Stimulated activated naive CD4-positive, alpha-beta T cell (primary cell): ENCODE results near the gene SIAE.

Source experiments
- DNase-seq, 6 experiments: peaks; one replicate each; lab custom pipeline; 2025; lab: John Stamatoyannopoulos, UW

The SIAE gene, protein sequence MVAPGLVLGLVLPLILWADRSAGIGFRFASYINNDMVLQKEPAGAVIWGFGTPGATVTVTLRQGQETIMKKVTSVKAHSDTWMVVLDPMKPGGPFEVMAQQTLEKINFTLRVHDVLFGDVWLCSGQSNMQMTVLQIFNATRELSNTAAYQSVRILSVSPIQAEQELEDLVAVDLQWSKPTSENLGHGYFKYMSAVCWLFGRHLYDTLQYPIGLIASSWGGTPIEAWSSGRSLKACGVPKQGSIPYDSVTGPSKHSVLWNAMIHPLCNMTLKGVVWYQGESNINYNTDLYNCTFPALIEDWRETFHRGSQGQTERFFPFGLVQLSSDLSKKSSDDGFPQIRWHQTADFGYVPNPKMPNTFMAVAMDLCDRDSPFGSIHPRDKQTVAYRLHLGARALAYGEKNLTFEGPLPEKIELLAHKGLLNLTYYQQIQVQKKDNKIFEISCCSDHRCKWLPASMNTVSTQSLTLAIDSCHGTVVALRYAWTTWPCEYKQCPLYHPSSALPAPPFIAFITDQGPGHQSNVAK

DNA sequence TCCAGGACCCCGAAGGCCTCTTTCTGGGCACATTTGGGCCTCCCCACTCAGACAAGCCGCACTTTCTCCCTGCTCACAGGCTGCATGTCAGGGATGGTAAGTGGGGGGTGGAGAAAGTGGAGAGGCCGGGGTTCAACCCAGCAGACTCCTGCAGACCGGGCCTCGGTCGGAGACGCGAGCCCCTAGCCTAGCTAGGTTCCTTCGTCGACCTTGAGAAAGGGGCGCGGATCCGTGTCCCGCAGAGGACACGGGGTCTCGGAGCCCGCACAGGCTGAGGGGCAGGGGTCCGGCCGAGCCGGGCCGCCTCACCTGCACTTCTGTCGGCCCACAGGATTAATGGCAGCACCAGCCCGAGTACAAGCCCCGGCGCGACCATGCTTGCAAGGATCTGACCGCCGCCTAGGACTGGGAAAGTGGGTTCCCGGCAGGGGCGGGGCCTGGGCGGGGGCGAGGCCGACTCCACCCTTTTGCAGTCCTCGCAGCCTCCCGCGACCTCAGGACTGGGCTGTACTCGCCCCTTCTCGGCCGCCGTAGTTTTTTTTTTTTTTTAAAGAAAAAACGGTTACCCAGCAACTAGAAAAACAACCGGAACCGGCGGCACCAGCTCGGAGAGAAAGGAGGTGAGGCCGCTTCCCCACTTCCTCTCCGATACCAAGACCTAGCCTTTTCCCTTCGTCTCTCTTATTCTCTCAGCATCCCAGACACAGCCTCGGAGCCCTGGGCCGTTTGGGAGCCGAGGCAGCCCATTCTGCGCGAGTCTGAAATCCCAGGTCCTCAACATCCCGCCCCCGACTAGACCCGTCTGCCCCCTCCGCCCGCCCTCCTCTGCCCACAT, at the start of gene SIAE, which contains the start of gene SPA17:
Gene SIAE (minus strand): TSS at position 407 of the 835 bp plus-strand sequence. CDS start 31 bp downstream, at position 376.
Gene SPA17 (plus strand): TSS at position 572 of the 835 bp plus-strand sequence. CDS start 1,361 bp downstream, outside the sequence.
- DNase-seq = peak; percentile 75 to 94 (median 86)

DNA sequence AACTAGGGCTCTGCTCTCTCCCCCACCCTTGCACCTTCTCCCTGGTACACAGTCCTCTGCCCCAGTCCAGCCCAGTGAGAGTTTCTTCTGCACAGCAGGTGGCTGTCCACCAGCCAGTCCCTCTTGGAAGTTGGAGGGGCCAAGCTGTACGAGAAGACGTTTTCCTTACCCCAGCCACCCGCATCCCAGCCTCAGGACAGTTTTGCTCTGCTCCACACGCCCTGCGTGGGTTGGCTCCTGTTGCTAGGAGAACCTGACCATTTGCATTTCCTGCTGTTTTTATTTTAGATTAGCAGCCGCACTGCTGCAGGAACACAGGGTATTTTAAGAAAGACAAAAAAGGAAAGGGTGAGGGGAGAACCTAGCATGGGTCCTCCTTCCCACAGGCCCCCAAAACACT, 48.6 kb upstream of the SIAE start:
- no peak for DNase-seq

DNA sequence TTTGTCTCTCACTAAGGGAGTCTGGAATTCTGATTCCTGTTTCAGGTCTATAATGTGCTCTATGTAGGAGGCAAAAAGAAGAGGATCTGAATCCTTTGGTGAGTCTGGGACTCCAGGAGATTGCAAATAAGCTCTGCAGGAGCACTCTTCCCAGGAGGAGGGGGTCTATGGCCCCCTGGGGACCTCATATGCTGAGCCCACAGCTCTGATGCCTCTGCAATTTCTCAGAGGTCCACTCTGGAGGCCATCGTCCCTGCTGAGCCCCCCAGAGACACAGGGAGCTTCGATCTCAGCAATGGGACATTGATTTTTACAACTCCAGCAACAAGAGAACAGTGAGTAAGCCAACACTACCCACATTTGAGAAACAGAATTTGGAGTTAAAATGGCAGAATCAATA, 46.0 kb upstream of the SIAE start:
- DNase-seq = no peak

DNA sequence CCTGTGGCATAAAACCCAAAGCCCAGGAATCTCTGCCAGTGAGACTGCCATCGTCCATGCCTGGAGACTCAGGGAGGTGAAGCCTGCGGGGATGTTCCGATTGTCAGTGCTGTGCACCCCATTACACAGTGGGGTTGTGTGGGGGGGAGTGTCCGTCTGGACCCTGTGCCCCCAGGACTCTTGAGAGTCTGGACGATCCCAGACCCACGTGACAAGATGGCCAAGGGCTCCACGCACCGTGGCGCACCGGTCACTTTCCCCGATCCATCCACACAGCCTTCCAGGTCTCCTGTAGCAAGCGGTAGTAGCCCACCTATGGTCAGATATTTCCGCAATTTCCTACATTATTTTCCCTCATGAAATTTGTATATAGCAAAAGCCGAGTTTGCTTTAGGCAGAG, 45.3 kb upstream of the SIAE start:
- no peak for DNase-seq

DNA sequence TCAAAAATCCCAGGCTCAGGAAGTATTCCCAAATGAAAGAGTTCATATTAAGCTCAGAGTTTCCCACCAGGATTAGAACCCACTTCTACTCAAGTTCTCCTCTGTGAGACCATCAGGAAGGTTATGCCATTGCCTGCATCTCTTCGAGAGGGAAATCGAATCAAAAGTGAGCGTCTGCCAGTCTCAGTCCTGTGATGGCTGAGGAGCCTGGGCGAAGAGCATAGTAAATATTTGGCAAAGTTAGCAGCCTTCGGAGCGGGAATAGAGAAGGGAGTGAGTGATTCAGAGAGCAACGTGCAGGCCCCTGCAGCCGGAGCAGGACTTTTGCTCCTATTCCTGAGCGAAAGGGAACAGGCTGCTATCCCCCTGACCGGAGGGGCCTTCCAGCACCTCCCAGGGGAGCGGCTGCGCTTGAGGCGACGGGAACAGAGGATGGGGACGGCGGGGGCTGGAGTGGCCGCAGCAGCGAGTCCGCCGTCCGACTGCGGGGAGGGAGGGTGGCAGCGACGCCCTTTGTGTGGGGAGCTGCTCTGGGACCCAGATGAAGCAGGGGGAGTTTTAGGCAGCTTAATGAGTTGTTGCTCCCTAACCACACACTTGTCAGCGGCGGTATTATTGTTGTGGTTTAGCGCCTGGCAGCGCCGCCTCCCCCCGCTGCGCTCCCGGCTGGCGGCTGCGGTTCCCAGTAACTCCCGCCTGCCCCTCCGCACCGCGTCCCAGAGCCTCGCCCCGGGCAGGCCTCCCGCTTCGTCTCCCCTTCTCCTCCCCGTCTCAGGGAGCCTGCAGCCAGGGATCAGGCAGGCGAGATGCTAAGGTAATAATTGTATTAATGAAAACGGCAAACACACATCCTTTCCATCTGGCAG, 44.5 kb upstream of the SIAE start:
- DNase-seq = peak in 4 of 6 experiments; percentile 4 to 27 (median 13)

DNA sequence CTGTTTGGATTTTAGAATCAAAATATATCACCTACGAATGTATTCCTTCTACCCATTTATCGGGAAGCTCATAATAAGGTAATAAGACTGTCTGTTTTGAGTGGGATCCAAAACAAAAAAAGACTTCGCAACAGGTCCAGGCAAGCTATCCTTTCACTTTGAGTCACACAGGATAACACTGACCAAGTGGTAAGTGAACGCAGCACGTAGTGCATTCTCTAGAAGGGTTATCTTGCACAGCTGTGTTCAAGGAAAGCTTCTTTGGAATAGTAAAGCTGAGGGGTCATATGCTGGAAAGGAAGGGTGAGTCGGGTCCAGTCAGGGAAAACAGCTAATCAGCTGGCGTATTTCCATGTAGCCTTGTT, 43.9 kb upstream of the SIAE start:
- DNase-seq = peak in 1 of 6 experiments; percentile 27

DNA sequence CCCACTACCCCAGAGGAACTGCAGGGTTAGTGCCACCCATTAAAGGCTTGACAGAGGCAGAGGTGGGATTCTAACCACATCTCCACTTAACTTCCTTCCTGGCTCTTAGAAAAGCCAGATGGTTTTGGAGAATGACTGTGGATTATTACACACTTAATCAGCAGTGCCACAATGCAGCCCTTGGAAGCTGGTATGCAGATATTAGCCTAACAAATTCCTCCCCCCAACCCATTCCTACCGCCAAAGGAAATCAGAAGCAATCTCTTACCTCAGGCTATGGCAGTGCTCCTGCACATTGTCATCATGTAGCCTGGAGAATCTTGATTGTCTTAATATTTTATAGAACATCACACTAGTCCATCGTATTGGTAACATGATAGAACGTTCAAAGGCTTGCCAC, 43.1 kb upstream of the SIAE start:
- no peak for DNase-seq

DNA sequence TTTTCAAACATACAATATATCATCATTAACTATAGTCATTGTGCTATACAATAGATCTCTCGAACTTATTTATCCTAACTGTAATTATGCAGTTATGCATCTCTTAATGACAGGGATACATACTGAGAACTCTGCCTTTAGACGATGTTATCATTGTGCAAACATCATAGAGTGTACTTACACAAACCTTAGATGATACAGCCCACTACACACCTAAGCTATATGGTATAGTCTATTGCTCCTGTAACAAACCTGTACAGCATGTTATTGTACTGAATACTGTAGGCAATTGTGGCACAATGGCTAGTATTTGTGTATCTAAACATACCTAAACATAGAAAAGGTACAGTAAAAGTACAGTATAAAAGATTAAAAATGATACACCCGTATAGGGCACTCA, 38.9 kb upstream of the SIAE start:
- DNase-seq = no peak

DNA sequence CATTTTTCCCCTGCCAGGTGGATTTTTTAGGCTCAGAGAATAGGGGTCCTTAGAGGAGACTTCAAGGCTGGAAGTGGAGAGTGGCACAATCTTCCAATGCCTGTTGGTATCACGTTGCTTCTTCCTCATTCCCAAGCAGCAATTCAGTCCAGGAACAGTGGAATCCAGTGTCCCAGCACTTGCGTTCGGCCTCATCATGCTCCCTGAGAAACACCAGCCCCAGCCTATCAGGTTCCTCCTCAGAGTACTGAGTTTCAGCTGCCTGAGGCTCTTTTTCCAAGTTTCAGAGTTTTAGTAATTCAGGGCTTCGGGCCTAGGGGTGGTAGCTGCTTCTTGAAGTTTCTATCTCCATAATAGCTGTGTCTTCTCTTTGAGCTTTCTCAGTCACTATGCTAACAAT, 34.3 kb upstream of the SIAE start:
- no peak for DNase-seq

DNA sequence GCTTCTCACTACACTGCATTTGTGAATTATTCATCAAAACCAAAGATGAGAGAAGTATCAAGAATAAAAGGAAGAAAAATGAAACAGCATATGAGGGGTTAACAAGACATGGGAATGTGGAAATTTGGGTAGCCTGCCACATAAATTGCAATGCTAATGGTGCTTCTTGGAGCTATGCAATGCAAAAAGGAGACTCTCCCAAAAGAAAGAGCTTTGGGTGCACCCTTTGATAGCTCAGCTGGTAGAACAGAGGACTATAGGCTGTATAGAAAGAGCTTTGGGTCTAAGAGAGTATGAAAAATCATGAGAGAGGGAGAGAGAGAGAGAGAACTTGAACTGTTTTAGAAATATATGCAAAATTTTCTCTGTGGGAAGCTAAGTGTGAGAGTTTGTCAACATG, 26.5 kb upstream of the SIAE start:
- DNase-seq = no peak

DNA sequence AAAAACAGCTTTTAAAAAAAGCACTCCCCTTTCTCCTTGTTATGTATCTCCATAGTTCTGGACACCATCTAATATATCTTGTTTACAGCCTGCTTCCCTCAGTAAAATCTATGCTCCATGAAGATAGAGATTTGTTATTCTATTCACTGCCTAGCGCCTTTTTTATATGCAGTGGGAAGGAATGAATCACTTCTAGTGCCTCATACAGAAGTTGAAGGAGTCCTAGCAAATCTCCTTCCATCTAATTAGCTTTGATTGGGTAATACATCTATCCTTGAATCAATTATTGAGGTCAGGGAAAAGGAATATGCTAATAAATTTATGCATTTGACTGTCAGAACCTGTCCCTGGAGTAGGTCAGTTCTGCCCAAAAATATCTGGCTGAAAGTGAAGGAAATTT, 26.0 kb upstream of the SIAE start:
- no peak for DNase-seq

DNA sequence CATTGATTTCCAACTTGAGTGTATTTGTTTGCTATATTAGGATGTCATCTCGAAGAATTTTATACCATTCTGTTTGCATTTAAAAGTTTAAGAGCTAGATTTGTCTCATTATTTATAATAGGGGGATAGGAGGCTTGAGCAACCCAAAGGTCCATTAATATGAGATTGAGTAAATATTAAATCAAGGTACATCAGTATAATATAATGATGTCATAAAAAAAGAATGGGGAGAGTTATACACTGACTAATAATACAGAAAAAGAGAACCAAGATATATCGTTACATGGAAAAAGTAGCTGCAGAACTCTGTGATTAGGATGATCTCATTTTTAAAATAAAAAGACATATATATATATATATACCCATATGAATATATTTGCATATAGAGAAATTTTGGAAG, 19.6 kb upstream of the SIAE start:
- DNase-seq = no peak

DNA sequence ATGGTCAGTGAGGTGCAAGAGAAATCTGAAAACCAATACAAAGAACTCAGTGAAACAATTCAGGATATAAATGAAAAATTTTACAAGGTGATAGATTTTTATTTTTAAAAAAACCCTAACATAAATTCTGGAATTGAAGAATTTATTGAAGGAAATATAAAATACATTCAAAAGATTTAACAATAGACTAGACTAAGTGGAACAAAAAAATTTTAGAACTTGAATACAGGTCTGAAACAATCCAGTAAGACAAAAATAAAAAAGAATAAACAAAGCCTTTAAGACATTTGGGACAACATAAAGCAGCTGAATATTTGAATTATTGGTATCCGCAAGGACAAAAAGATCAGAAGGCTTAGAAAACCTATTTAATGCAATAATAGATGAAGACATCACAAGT, 8.9 kb upstream of the SIAE start:
- DNase-seq = no peak

DNA sequence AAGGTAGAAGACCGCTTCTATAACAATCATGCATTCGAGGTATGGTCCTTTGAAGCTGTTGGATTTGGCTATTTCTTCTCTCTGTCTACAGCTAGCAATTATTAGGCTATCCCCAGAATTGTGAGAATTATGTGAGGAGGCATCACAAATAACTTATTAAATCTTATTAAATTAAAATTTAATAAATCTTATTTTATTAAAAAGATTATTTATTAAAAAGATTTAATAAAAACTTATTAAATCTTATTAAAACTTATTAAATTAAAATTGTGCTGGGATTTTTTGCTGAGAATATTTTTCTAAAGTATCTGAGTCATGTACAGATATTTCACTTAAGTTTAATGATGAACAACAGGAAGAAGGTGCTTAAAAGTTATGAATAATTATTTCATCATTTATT, 7.9 kb upstream of the SIAE start:
- no peak for DNase-seq

DNA sequence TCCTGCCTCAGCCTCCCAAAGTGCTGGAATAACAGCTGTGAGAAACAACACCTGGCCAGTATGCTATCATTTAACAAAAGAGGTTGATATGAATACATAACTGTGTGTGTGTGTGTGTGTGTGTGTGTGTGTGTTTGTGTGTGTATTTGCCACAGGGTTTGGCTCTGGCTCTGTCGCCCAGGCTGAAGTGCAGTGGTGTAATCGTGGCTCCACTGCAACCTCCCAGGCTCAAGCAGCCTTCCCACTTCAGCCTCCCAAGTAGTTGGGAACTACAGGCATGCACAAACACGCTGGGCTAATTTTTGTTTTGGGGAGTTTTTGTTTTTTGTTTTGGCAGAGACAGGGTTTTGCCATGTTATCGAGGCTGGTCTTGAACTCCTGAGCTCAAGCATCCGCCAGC, 4.9 kb upstream of the SIAE start:
- no peak for DNase-seq

DNA sequence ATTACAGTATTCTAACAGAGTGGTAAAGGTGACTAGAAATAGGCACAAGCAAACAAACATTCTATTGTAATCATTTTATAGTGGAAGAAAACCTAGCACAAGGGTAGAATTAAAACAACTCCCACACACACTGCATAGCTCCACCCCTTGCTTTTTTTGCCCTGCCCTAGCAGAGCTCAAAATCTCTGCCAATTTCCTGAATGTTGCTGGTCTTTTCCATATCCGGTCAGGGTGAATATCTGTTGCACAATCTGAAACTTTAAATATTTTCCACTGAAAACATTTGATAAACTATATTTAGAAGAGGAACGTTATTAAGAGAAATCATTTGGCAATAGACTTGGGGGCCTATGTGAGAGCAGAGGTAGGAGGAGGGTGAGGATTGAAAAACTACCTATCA, 2.8 kb upstream of the SIAE start:
- no peak for DNase-seq

DNA sequence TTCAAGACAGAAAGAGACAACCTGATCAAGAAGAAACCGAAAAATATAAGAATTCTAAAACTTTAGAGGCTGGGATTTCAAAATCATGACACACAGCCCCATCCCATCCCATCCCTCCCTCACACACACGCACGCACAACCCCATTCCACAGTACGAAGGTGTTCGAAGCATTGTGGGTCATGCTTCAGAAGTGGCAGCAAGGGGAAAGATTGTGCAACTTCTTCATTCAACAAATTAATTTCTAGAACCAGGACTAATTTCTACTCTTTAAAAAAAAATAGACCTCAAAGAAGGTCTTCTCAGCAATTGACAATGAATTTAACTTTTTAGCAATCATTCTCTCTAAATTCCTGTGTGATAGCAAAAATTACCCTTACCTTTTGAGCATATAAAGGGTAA, 1.0 kb upstream of the SIAE start:
- no peak for DNase-seq

DNA sequence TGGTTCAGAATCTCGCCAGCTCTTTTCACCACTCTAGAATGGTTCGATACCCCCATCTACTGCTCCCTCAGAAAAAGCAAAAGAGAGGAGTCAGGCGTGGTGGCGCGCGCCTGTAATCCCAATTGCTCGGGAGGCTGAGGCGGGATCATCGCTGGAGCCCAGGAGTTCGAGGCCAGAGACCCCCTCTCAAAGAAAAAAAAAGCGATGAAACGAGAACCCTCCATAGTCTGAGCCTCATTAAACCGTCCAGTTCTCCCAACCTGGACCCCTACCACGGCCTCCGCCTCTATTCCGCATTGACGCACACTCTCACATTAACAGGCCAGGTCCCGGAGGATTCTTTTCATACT, 604 bp upstream of the SIAE start:
- no peak for DNase-seq

DNA sequence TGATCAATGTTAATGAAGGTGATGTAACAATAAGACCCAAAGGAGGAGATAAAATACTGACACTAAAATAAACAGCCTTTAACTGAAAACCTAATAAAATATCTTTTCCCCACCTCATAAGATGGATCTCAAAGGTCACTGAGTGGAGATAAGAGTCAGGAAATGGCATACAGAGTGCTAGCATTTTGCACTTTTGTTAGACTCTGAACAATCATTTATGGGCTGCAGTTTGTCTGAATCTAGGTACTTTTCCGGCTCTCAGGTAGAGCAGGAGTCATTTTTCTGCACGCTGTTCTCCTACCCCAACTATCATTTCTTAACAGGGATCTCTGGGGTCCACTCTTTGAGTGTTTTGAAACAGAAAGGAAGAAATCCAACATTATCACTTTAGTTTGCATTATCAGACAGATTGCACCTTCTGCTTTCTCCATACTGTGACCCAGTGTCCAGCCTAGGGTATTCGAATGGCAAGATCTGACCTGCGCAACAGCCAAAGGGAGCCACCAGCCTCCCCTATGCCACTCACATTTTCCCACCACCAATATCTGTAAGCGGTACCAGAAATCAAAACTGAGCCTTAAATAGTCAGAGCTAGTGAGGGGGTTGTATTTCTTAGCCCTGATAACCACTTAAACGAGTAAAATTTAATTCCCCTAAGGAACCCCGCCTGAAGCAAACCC, 863 bp downstream of the SIAE start:
- no peak for DNase-seq

DNA sequence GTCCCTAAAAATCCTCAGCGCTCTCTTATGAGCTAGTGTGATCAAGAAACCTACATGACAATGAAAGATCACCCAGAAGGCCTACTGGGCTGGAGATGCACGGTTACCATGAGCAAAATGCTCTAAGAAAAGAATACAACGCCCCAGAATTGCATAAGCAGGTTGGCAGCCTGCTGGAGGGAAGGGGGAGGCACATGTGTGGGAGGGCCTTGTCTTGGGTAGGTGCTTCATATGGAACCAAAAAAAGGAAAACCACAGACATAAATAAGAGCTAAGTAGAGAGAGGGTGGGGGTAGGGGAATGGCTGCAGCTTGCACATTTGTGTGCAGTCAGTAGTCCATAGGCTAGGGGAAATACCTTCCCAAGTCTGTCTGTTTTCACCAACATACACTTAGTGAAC, 2.8 kb downstream of the SIAE start:
- DNase-seq = peak; percentile 21 to 76 (median 60)

DNA sequence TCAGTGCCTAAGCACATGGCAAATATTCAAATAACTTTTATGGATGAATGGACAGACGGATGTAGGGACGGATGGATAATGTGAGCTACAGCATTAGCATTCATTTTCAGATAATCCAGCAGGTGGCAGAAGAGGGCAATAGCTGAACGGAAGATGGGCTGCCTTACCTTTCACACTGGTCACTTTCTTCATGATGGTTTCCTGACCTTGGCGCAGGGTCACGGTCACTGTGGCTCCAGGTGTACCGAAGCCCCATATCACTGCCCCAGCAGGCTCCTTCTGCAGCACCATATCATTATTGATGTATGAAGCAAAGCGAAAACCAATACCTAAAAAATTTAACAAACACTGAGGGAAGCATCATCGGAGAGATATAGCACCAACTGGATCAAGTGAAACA, 4.3 kb downstream of the SIAE start:
- peak in 5 of 6 experiments; percentile 14 to 71 (median 32) for DNase-seq
